HepG2 (cell line): ENCODE data around the gene C1QTNF6.

Source experiments
- CTCF ChIP-seq: sonication (generic); formaldehyde crosslinking; IDR thresholded peaks from 2 replicates; pipeline ENCODE4 v1.5.0; 2020; ENCODE audit warnings: mild to moderate bottlenecking, missing genetic modification reagents, moderate library complexity
- HCFC1 ChIP-seq: fragments of 150-350 bp; IDR thresholded peaks from 2 replicates; pipeline ENCODE4 v1.6.1; 2014; ENCODE audit warnings: low read depth, low read length
- PRDM10 ChIP-seq: sonication (generic); formaldehyde crosslinking; IDR thresholded peaks from 2 replicates; pipeline ENCODE4 v1.4.0; 2020; ENCODE audit warnings: low read depth, missing genetic modification reagents
- RAD21 ChIP-seq: fragments of 450-650 bp; formaldehyde crosslinking; IDR thresholded peaks from 2 replicates; pipeline ENCODE4 v1.5.0; 2020; ENCODE audit warnings: mild to moderate bottlenecking
- RCOR2 ChIP-seq: IDR thresholded peaks from 2 replicates; pipeline ENCODE4 v1.6.1; 2016; ENCODE audit warnings: missing biosample characterization, missing genetic modification reagents
- REST ChIP-seq, 2 experiments: IDR thresholded peaks; 2 replicates each; pipeline ENCODE4 v1.6.1; 2011 to 2012; ENCODE audit warnings: low read length in 2 of 2, borderline replicate concordance in 1 of 2, low read depth in 1 of 2, mild to moderate bottlenecking in 1 of 2, moderate library complexity in 1 of 2
- SMARCE1 ChIP-seq: fragments of 450-650 bp; IDR thresholded peaks from 2 replicates; pipeline ENCODE4 v1.6.1; 2017; ENCODE audit warnings: borderline replicate concordance
- SYNCRIP ChIP-seq: fragments of 200-400 bp; formaldehyde crosslinking; IDR thresholded peaks from 2 replicates; pipeline ENCODE4 v1.6.1; 2018; ENCODE audit warnings: mild to moderate bottlenecking, low read depth, low read length; ENCODE audit not compliant: insufficient read depth
- TCF7 ChIP-seq: sonication (generic); IDR thresholded peaks from 2 replicates; pipeline ENCODE4 v1.6.1; 2016; ENCODE audit warnings: antibody characterized with exemption, low read depth
- THAP7 ChIP-seq: sonication (generic); formaldehyde crosslinking; IDR thresholded peaks from 2 replicates; pipeline ENCODE4 v1.8.1; 2023; ENCODE audit warnings: mild to moderate bottlenecking, missing genetic modification reagents
- ZNF329 ChIP-seq: sonication (generic); formaldehyde crosslinking; IDR thresholded peaks from 2 replicates; pipeline ENCODE4 v1.9.0; 2021; ENCODE audit warnings: low read depth, mild to moderate bottlenecking, missing genetic modification reagents
- ZZZ3 ChIP-seq: sonication (generic); formaldehyde crosslinking; IDR thresholded peaks from 2 replicates; pipeline ENCODE4 v1.4.0; 2020; ENCODE audit warnings: missing genetic modification reagents, mild to moderate bottlenecking, borderline replicate concordance

- TF ChIP-seq ZNF329 (CRISPR knock-in tag) (no peak), TCF7 (no peak), REST (IDR thresholded peaks at IDR 0.05; ENCODE audit: borderline replicate concordance in 1 of 2, low read depth in 1 of 2, low read length in 2 of 2) (no peak), THAP7 (CRISPR knock-in tag) (no peak), PRDM10 (CRISPR knock-in tag) (no peak), RAD21 (CRISPR knock-in tag) (no peak), RCOR2 (no peak), SYNCRIP (no peak), CTCF (CRISPR knock-in tag) (no peak), HCFC1 (no peak), ZZZ3 (CRISPR knock-in tag) (no peak), SMARCE1 (no peak)
Measured at GRCh38 chr22:37157516-37158285, 30.3 kb downstream of the C1QTNF6 start.
